ENCODE data around the gene NECAB3.
"Not testable (repeated sequence)": the region's sequence is repeated elsewhere in the genome, so short reads cannot be mapped to it uniquely, and the experiment has no call there.

DNA sequence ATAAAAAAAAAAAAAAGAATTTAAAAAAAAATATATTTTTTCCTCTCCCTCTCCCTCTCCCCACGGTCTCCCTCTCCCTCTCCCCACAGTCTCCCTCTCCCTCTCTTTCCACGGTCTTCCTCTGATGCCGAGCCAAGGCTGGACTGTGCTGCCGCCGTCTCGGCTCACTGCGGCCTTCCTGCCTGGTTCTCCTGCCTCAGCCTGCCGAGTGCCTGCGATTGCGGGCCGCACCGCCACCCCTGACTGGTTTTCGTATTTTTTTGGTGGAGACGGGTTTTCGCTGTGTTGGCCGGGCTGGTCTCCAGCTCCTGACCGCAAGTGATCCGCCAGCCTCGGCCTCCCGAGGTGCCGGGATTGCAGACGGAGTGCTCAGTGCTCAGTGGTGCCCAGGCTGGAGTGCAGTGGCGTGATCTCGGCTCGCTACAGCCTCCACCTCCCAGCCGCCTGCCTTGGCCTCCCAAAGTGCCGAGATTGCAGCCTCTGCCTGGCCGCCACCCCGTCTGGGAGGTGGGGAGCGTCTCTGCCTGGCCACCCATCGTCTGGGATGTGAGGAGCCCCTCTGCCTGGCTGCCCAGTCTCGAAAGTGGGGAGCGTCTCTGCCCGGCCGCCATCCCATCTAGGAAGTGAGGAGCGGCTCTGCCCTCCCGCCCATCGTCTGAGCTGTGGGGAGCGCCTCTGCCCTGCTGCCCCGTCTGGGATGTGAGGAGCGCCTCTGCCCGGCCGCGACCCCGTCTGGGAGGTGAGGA is 26.6 kb upstream of the NECAB3 start:
- TF ChIP-seq, protein P1, sequence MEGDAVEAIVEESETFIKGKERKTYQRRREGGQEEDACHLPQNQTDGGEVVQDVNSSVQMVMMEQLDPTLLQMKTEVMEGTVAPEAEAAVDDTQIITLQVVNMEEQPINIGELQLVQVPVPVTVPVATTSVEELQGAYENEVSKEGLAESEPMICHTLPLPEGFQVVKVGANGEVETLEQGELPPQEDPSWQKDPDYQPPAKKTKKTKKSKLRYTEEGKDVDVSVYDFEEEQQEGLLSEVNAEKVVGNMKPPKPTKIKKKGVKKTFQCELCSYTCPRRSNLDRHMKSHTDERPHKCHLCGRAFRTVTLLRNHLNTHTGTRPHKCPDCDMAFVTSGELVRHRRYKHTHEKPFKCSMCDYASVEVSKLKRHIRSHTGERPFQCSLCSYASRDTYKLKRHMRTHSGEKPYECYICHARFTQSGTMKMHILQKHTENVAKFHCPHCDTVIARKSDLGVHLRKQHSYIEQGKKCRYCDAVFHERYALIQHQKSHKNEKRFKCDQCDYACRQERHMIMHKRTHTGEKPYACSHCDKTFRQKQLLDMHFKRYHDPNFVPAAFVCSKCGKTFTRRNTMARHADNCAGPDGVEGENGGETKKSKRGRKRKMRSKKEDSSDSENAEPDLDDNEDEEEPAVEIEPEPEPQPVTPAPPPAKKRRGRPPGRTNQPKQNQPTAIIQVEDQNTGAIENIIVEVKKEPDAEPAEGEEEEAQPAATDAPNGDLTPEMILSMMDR (IDR thresholded peaks at IDR 0.05), result not testable (repeated sequence)
- TF ChIP-seq POLR2AphosphoS5 (IDR thresholded peaks at IDR 0.05; ENCODE audit: low read depth, low read length), result not testable (repeated sequence)

Data from Panc1 (cell line).